HCT116 (cell line): Measurements from ENCODE around the gene MYO16. TPM values are rescaled to one million over a fixed set of nuclear protein-coding genes. Genes with fewer than 3 reads are reported as not detected.

Experiments used
- ATAC-seq: fragments of 200-7000 bp; cut with Tn5 transposase; 2 replicates; pipeline ENCODE4 v1.9.1; 2020; ENCODE audit warnings: mild to moderate bottlenecking, moderate library complexity
- BruUV-seq: library from RNA; stranded (reverse); fragments of 400-500 nt; replicated peaks from 2 replicates; lab custom pipeline; 2021; lab: Mats Ljungman, UMichigan
- CTCF ChIA-PET: fragments of 300-600 bp; sonication (Branson Sonifier 250); formaldehyde crosslinking; loops from one replicate; lab custom pipeline; 2021; ENCODE audit warnings: antibody characterized with exemption; lab: Charles Lee
- POLR2A ChIA-PET: fragments of 300-600, 350-600 bp; sonication (Branson Sonifier 250); formaldehyde crosslinking; loops from one replicate; lab custom pipeline; 2021; ENCODE audit warnings: antibody characterized with exemption; lab: Charles Lee
- RAD21 ChIA-PET, 2 experiments: fragments of 300-600 bp; sonication (Branson Sonifier 250); formaldehyde crosslinking; loops; one replicate each; lab custom pipeline; 2023; ENCODE audit warnings: low total read pairs in 2 of 2; ENCODE audit not compliant: uncharacterized antibody in 2 of 2, unreplicated experiment in 2 of 2, low non-redundant PET in 1 of 2; lab: Charles Lee
- DNase-seq: peaks from one replicate; pipeline ENCODE4 v3.0.0-alpha.2; 2010; ENCODE audit warnings: low read depth, low spot score
- H2AFZ ChIP-seq: fragments of 200-600 bp; shearing (Covaris generic), sonication (generic); 2 replicates; pipeline ENCODE4 v1.6.1; 2017; ENCODE audit warnings: low read depth, mixed run types, mixed read lengths, antibody characterized with exemption, low read length; ENCODE audit not compliant: poor library complexity, severe bottlenecking
- H3K27ac ChIP-seq: 2 replicates; pipeline ENCODE4 v1.5.1; 2012; ENCODE audit warnings: low read depth, low read length
- H3K27me3 ChIP-seq: fragments of 200-600 bp; sonication (generic); 2 replicates; pipeline ENCODE4 v1.6.1; 2016; ENCODE audit warnings: mixed run types, low read length, mixed read lengths; ENCODE audit not compliant: insufficient read depth
- H3K36me3 ChIP-seq, 2 experiments: fragments of 200-500 bp in 1 of 2; fragments of 200-600 bp in 1 of 2; sonication (Bioruptor generic) in 1 of 2; sonication (generic) in 1 of 2; 2 replicates each; pipeline versions ENCODE4 v1.5.1 to v1.6.1; 2014 to 2016; ENCODE audit warnings: low read length in 2 of 2, inconsistent platforms in 1 of 2, mixed read lengths in 1 of 2, mixed run types in 1 of 2; ENCODE audit not compliant: insufficient read depth in 2 of 2, control insufficient read depth in 1 of 2
- H3K4me1 ChIP-seq, 2 experiments: fragments of 200-600 bp in 1 of 2; sonication (generic) in 1 of 2; 2 replicates each; pipeline versions ENCODE4 v1.5.1 to v1.6.1; 2012 to 2017; ENCODE audit warnings: low read length in 2 of 2, inconsistent platforms in 1 of 2, mild to moderate bottlenecking in 1 of 2, mixed read lengths in 1 of 2, mixed run types in 1 of 2, moderate library complexity in 1 of 2; ENCODE audit not compliant: insufficient read depth in 2 of 2, control insufficient read depth in 1 of 2
- H3K4me2 ChIP-seq: fragments of 200-600 bp; sonication (generic); 2 replicates; pipeline ENCODE4 v1.6.1; 2017; ENCODE audit warnings: mixed run types, low read length, mixed read lengths
- H3K4me3 ChIP-seq, 2 experiments: fragments of 200-600 bp in 1 of 2; sonication (generic) in 1 of 2; replicated peaks in 1 of 2; 2 replicates each; pipeline ENCODE4 v1.5.1; 2011 to 2016; ENCODE audit warnings: low read length in 2 of 2, control low read depth in 1 of 2, low read depth in 1 of 2, mild to moderate bottlenecking in 1 of 2, mixed read lengths in 1 of 2, mixed run types in 1 of 2
- H3K79me2 ChIP-seq: fragments of 200-600 bp; sonication (generic); 2 replicates; pipeline ENCODE4 v1.6.1; 2017; ENCODE audit warnings: mild to moderate bottlenecking, mixed run types, low read length, moderate library complexity, mixed read lengths; ENCODE audit not compliant: insufficient read depth
- H3K9ac ChIP-seq: fragments of 200-600 bp; sonication (generic); 2 replicates; pipeline ENCODE4 v1.6.1; 2016; ENCODE audit warnings: low read length, mixed read lengths
- H3K9me2 ChIP-seq: fragments of 200-600 bp; sonication (generic), shearing (Covaris generic); 2 replicates; pipeline ENCODE4 v1.6.1; 2017; ENCODE audit warnings: mixed run types, mild to moderate bottlenecking, moderate library complexity; ENCODE audit not compliant: insufficient read depth
- H3K9me3 ChIP-seq, 2 experiments: fragments of 200-500 bp in 1 of 2; fragments of 200-600 bp in 1 of 2; sonication (Bioruptor generic) in 1 of 2; sonication (generic) in 1 of 2; 2 replicates each; pipeline ENCODE4 v1.6.1; 2014 to 2017; ENCODE audit warnings: low read length in 2 of 2, mixed read lengths in 2 of 2, inconsistent platforms in 1 of 2, low read depth in 1 of 2, mild to moderate bottlenecking in 1 of 2, mixed run types in 1 of 2, moderate library complexity in 1 of 2; ENCODE audit not compliant: control insufficient read depth in 1 of 2, insufficient read depth in 1 of 2
- H4K20me1 ChIP-seq: fragments of 200-600 bp; sonication (generic), shearing (Covaris generic); 2 replicates; pipeline ENCODE4 v1.6.1; 2017; ENCODE audit warnings: mixed run types, mild to moderate bottlenecking, moderate library complexity; ENCODE audit not compliant: insufficient read depth
- RAD21 ChIP-seq: IDR thresholded peaks from 2 replicates; pipeline ENCODE4 v1.6.1; 2012; ENCODE audit warnings: low read depth, mild to moderate bottlenecking
- SP1 ChIP-seq: IDR thresholded peaks from 2 replicates; pipeline ENCODE4 v1.6.1; 2012; ENCODE audit warnings: low read depth
- intact Hi-C: fragments of 100-400 bp; cut with micrococcal nuclease; formaldehyde crosslinking; loops from 2 replicates; pipeline ENCODE4 v1.10.0; 2022
- total RNA-seq: library from RNA; stranded (reverse); gene quantifications from one replicate; pipeline ENCODE4 v1.2.1, GENCODE V29; 2021; ENCODE audit not compliant: unreplicated experiment
- TF ChIP-seq, protein P1 (sequence below), 3 experiments: fragments of 200-600 bp in 1 of 3; sonication (generic) in 1 of 3; IDR thresholded peaks in 2 of 3; conservative IDR thresholded peaks in 1 of 3; 2 replicates each; pipeline ENCODE4 v1.5.1; 2012 to 2017; ENCODE audit warnings: low read depth in 2 of 3, low read length in 2 of 3, antibody characterized with exemption in 1 of 3, borderline replicate concordance in 1 of 3, control low read depth in 1 of 3, mild to moderate bottlenecking in 1 of 3, mixed read lengths in 1 of 3, mixed run types in 1 of 3, moderate library complexity in 1 of 3; ENCODE audit not compliant: insufficient read depth in 1 of 3
- TF ChIP-seq, protein P2 (sequence below): IDR thresholded peaks from 2 replicates; pipeline ENCODE4 v1.6.1; 2011; ENCODE audit warnings: mild to moderate bottlenecking, low read length, moderate library complexity; ENCODE audit not compliant: insufficient replicate concordance; ENCODE audit errors: extremely low read depth

The MYO16 gene
- total RNA-seq, 1 experiment from 2014 or later, result 0.07 TPM

DNA sequence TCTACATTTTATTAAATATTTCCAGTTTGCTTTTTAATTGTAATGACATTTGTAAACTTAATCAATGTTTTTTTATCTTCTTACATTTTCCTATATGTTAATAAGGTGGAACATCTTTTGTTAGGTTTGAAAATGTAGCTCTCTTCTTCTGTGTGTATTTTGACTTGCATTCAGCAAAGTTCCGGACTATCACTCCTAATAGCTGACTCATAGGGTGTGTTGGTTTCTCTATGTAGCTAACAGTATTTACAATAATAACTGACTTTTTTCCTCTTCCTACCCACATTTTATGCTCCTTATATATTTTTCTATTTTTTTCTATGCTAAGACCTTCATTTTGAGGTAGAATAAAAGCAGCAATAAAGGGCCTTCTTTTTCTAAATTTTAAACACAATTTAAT is 28.1 kb downstream of the MYO16 start (continued):
- TF ChIP-seq, protein P1, sequence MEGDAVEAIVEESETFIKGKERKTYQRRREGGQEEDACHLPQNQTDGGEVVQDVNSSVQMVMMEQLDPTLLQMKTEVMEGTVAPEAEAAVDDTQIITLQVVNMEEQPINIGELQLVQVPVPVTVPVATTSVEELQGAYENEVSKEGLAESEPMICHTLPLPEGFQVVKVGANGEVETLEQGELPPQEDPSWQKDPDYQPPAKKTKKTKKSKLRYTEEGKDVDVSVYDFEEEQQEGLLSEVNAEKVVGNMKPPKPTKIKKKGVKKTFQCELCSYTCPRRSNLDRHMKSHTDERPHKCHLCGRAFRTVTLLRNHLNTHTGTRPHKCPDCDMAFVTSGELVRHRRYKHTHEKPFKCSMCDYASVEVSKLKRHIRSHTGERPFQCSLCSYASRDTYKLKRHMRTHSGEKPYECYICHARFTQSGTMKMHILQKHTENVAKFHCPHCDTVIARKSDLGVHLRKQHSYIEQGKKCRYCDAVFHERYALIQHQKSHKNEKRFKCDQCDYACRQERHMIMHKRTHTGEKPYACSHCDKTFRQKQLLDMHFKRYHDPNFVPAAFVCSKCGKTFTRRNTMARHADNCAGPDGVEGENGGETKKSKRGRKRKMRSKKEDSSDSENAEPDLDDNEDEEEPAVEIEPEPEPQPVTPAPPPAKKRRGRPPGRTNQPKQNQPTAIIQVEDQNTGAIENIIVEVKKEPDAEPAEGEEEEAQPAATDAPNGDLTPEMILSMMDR (IDR thresholded peaks at IDR 0.05 in 2 of 3, conservative IDR thresholded peaks at IDR 0.05 in 1 of 3; ENCODE audit: borderline replicate concordance in 1 of 3, insufficient read depth in 1 of 3, low read depth in 2 of 3, low read length in 2 of 3), result no peak
- TF ChIP-seq SP1, result no peak
- TF ChIP-seq, protein P2, sequence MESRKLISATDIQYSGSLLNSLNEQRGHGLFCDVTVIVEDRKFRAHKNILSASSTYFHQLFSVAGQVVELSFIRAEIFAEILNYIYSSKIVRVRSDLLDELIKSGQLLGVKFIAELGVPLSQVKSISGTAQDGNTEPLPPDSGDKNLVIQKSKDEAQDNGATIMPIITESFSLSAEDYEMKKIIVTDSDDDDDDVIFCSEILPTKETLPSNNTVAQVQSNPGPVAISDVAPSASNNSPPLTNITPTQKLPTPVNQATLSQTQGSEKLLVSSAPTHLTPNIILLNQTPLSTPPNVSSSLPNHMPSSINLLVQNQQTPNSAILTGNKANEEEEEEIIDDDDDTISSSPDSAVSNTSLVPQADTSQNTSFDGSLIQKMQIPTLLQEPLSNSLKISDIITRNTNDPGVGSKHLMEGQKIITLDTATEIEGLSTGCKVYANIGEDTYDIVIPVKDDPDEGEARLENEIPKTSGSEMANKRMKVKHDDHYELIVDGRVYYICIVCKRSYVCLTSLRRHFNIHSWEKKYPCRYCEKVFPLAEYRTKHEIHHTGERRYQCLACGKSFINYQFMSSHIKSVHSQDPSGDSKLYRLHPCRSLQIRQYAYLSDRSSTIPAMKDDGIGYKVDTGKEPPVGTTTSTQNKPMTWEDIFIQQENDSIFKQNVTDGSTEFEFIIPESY, result no peak

DNA sequence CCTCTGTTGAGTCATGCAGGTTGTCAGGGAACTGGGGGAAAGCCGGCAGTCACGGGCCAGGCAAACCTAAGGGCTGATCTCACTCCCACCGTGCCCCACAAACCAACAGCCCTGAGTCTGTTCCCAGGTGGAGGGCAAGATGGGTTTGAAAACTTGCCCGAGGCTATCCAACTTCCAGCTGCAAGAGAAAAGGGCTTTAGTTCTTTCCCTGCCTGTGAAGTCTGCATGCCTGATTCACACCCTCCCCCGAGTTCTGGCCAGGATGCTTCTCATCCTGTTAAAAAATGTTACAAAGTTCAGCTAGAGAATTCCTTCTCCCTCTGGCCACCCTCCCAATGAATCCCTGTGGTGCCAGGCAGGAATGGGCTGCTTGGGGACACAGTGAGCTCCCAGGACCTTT is 33.1 kb downstream of the MYO16 start:
- POLR2A ChIA-PET, result no interaction called here
- no peak for TF ChIP-seq RAD21
- Histone ChIP-seq H3K4me3 (no peak overlapping the region), H3K36me3 (no peaks in the 10 kb centered on the region), H3K27me3 (0 out of 2 replicates have a peak, but pooled peaks cover 3% of the 10 kb centered on the region), H3K4me2 (no peak overlapping the region), H3K9me3 (no peaks in the 10 kb centered on the region), H3K79me2 (no peaks in the 10 kb centered on the region), H3K9me2 (no peaks in the 10 kb centered on the region), H3K4me1 (no peaks in the 10 kb centered on the region; a peak in 1 of 4 replicates), H4K20me1 (no peaks in the 10 kb centered on the region), H3K9ac (no peak overlapping the region), H2AFZ (no peak overlapping the region), H3K27ac (no peak overlapping the region)
- BruUV-seq, result no TSS peak
- intact Hi-C loops, result no loop called here
- DNase-seq (no peak), ATAC-seq (no peak)
- CTCF ChIA-PET, result no interaction called here
- RAD21 ChIA-PET, result no interaction called here
